Psoas muscle (tissue), 8 donors: ENCODE data around the gene RTTN. TPM values are rescaled to one million over a fixed set of nuclear protein-coding genes. Genes with fewer than 3 reads are reported as not detected.

Experiments
- ATAC-seq, 4 donors: fragments of 200-7000 bp; cut with Tn5 transposase; one replicate each; pipeline ENCODE4 v1.9.1; 2020; ENCODE audit warnings: moderate library complexity in 3 of 4, mild to moderate bottlenecking in 2 of 4
- DNase-seq, 2 donors: peaks; one replicate each; pipeline ENCODE4 v3.0.0-alpha.2; 2020
- H3K27ac ChIP-seq: fragments of 200-600 bp; one replicate; pipeline ENCODE4 v1.8.0; 2022
- H3K27me3 ChIP-seq, 3 donors: fragments of 200-600 bp in 1 of 3; one replicate each; pipeline versions ENCODE4 v1.6.1 to v1.8.0; 2013 to 2022; ENCODE audit warnings: low read length in 2 of 3, mild to moderate bottlenecking in 2 of 3, moderate library complexity in 1 of 3; ENCODE audit not compliant: insufficient read depth in 3 of 3
- H3K36me3 ChIP-seq, 2 donors: fragments of 200-600 bp in 1 of 2; one replicate each; pipeline versions ENCODE4 v1.6.1 to v1.8.0; 2013 to 2022; ENCODE audit warnings: low read depth in 1 of 2, mild to moderate bottlenecking in 1 of 2, moderate library complexity in 1 of 2; ENCODE audit not compliant: insufficient read depth in 1 of 2
- H3K4me1 ChIP-seq: fragments of 200-600 bp; one replicate; pipeline ENCODE4 v1.8.0; 2022
- H3K4me3 ChIP-seq: fragments of 200-600 bp; one replicate; pipeline ENCODE4 v1.8.0; 2022; ENCODE audit warnings: mild to moderate bottlenecking
- H3K9me3 ChIP-seq: fragments of 200-600 bp; one replicate; pipeline ENCODE4 v1.8.0; 2022
- WGBS, 3 donors: extraction: QIAGEN DNeasy Blood & Tissue Kit; methylation state at CpG; one replicate each; pipeline versions ENCODE4 v1.1.6 to v1.1.7; 2013; 5-methylcytosine and 5-hydroxymethylcytosine counted together
- intact Hi-C, 2 donors: fragments of 100-400 bp; cut with DNase I; formaldehyde crosslinking; loops; one replicate each; pipeline versions ENCODE4 v1.11.0 to v1.14.2; 2022
- polyA plus RNA-seq, 3 donors: library from polyadenylated mRNA; stranded (reverse); fragments of 200-250 nt; gene quantifications; one replicate each; pipeline ENCODE4 v1.2.3, GENCODE V29; 2013
- total RNA-seq, 4 donors: library from RNA; stranded (reverse); fragmentation: NEBNext Ultra II Directional in 2 of 4; extraction: Animal tissue kit (Norgen Biotek cat#: 25700) in 2 of 4; gene quantifications; one replicate each; pipeline versions ENCODE4 v1.2.1 to v1.2.4, GENCODE V29; 2021 to 2023
- TF ChIP-seq, protein P1 (sequence below): fragments of 200-600 bp; IDR thresholded peaks from one replicate; pipeline ENCODE4 v1.8.0; 2022; ENCODE audit warnings: antibody characterized with exemption
- donor health status: healthy with polysubstance abuse.
- donor health status: DM: no; HTN: no; CAD: no; lungs with moderate emphysema.
- donor health status: Bipolar disorder and iron deficiency.
- donor health status: healthy.
- donor health status: DM: yes; HTN: yes; CAD: no.
- donor health status: DM: no; HTN: no; CAD: no.
- donor health status: DM: no; HTN: no; CAD: no.
- donor health status: DM: yes; HTN: yes; CAD: no.

RTTN gene
- total and polyA plus RNA-seq, 7 donors: 1.6 to 7.1 (median 3.9) TPM

DNA sequence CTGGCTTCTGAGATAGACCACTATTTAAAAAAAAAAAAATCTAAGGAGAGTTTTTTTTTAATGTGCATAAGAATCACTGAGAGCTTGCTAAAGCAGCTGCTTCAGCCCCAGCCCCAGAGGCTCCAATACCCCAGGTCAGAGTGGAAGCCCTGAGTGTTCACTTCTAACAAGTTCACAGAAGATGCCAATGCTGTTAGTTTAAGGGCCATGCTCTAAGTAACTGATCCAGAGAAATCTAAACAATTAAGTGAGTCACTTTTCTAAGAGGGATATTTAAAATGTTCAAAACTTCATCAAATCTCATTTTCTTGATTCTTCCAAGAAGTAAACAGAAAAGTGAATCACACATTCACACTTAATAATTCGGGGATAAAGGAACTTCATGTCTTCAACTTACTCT is 131.4 kb downstream of the RTTN start:
- WGBS, 3 donors: 93 to 100% (median 100%) methylated on average over 1 of the region's 1 CpG
- no peaks in the 10 kb centered on the region for H3K4me1 ChIP-seq
- no peak overlapping the region for H3K4me3 ChIP-seq
- ATAC-seq (no peak), DNase-seq (no peak)
- H3K9me3 ChIP-seq: no peaks in the 10 kb centered on the region
- no peaks in the 10 kb centered on the region for H3K27me3 ChIP-seq
- intact Hi-C loops: no loop called here
- H3K27ac ChIP-seq: no peak overlapping the region
- TF ChIP-seq, protein P1, sequence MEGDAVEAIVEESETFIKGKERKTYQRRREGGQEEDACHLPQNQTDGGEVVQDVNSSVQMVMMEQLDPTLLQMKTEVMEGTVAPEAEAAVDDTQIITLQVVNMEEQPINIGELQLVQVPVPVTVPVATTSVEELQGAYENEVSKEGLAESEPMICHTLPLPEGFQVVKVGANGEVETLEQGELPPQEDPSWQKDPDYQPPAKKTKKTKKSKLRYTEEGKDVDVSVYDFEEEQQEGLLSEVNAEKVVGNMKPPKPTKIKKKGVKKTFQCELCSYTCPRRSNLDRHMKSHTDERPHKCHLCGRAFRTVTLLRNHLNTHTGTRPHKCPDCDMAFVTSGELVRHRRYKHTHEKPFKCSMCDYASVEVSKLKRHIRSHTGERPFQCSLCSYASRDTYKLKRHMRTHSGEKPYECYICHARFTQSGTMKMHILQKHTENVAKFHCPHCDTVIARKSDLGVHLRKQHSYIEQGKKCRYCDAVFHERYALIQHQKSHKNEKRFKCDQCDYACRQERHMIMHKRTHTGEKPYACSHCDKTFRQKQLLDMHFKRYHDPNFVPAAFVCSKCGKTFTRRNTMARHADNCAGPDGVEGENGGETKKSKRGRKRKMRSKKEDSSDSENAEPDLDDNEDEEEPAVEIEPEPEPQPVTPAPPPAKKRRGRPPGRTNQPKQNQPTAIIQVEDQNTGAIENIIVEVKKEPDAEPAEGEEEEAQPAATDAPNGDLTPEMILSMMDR: no peak
- H3K36me3 ChIP-seq: peaks cover 0 to 24% of the 10 kb centered on the region in 2 donors

DNA sequence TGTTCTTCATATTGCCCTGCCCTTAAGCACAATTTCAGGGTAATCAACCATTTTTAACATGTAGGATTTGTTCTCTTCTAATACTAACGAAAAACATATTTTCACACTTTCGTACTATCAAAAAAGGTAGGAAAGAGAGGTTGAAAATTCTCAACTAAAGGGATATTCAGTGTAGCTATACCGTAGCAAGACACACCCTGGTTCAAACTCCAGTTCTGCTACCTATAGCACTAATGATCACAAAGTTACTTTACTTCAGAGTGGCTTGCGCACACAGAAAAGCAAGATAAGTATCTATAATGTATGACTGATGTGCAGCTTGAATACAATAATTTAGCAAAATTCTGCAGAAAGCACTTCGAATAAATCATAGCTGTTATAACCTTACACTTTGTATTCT is 132.1 kb downstream of the RTTN start:
- Histone ChIP-seq H3K9me3 (no peaks in the 10 kb centered on the region), H3K27ac (no peak overlapping the region), H3K4me1 (no peaks in the 10 kb centered on the region), H3K4me3 (no peak overlapping the region), H3K27me3 (no peaks in the 10 kb centered on the region), H3K36me3 (peaks cover 0 to 24% of the 10 kb centered on the region in 2 donors)
- WGBS, 3 donors: 94 to 98% (median 97%) methylated on average over 5 of the region's 5 CpGs
- DNase-seq (no peak), ATAC-seq (no peak)
- intact Hi-C loops: no loop called here
- TF ChIP-seq, protein P1: no peak

DNA sequence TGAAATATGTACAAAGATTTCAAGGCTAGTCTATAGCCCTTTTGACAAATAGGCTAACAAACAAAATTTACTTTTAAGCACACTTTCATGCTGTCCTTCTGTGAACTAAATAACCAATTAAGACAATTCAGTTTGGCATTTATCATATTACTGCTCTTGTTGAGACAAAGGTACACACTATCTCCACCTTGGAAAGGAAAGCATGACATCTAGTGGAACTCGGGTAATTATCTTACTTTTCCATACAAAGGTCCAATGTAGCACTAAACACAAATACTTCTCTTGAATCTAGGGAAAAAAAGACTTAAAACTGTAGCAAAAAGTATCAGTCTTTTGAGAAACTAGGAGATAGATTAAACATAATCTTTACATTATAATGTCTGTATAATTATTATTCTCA is 132.8 kb downstream of the RTTN start:
- no peak for ATAC-seq
- intact Hi-C loops: no loop called here
- Histone ChIP-seq H3K9me3 (no peaks in the 10 kb centered on the region), H3K27ac (no peak overlapping the region), H3K4me1 (no peaks in the 10 kb centered on the region), H3K27me3 (no peaks in the 10 kb centered on the region), H3K36me3 (peaks cover 0 to 24% of the 10 kb centered on the region in 2 donors), H3K4me3 (no peak overlapping the region)
- WGBS, 3 donors: 71 to 76% (median 73%) methylated on average over 1 of the region's 1 CpG
- DNase-seq: no peak
- TF ChIP-seq, protein P1: no peak

DNA sequence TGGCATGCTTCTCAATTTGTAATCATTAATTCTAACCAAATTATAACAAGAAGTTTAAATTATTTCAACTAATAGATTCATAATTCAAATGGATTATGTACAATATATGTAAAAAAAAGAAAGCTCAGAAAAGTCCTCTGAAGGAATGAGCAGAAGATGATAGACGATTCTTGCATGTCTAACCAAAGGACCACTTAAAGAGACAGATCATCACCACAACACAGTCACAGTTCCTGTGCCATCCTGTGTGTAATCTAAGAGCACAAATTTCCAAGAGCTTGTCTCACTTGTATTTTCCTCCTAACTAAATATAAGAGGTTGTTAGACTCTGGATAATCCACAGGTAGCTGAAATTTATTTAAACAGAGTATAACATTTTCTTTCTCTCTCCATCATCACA is 135.5 kb downstream of the RTTN start:
- TF ChIP-seq, protein P1: no peak
- 50 to 66% (median 56%) methylated on average over 1 of the region's 1 CpG for WGBS, 3 donors
- no peaks in the 10 kb centered on the region for H3K4me1 ChIP-seq
- H3K36me3 ChIP-seq: peaks cover 0 to 14% of the 10 kb centered on the region in 2 donors
- H3K27ac ChIP-seq: no peak overlapping the region
- ATAC-seq (no peak), DNase-seq (no peak)
- no peak overlapping the region for H3K4me3 ChIP-seq
- H3K9me3 ChIP-seq: no peaks in the 10 kb centered on the region
- intact Hi-C loops: no loop called here
- no peaks in the 10 kb centered on the region for H3K27me3 ChIP-seq

DNA sequence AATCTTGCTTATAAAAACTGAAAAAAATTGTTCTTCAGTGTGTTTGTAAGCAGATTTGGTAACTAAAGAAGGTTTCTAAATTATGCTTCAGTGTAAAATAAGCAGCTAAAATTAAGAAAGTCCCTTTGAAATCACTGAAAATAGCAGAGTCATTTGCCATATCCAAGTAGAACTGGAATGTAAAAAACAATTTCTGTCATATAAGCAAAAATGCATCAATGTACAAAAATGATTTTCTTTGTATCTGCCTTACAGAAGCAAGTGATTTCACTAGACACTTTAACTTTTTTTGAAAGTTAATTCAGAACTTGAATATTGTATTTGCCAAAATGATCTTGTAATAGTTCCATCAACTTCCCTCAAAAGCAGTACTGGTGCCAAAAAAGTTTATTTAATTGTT is 136.1 kb downstream of the RTTN start:
- intact Hi-C loops: no loop called here
- H3K36me3 ChIP-seq: peaks cover 0 to 18% of the 10 kb centered on the region in 2 donors
- no peak overlapping the region for H3K27ac ChIP-seq
- H3K4me1 ChIP-seq: no peaks in the 10 kb centered on the region
- no peak for DNase-seq
- H3K9me3 ChIP-seq: no peaks in the 10 kb centered on the region
- no peak overlapping the region for H3K4me3 ChIP-seq
- no peak for ATAC-seq
- no peaks in the 10 kb centered on the region for H3K27me3 ChIP-seq
- TF ChIP-seq, protein P1: no peak
